ENCODE measurements around the gene OR2V2. TPM values are rescaled to one million over a fixed set of nuclear protein-coding genes. Genes with fewer than 3 reads are reported as not detected.

The OR2V2 gene
- polyA plus RNA-seq, 10 donors = 0.06 TPM; not detected in 9

- no peak for DNase-seq
These were observed 2.3 kb upstream of the OR2V2 start for GRCh38 chr5:181145133-181145532.

- no peak for DNase-seq
These were observed 2.0 kb downstream of the OR2V2 start for GRCh38 chr5:181149355-181149754.

GRCh38 chr5:181149806-181150733, 2.7 kb downstream of the OR2V2 start:
- DNase-seq = no peak

GRCh38 chr5:181151146-181151545, 3.8 kb downstream of the OR2V2 start:
- no peak for DNase-seq

DNA sequence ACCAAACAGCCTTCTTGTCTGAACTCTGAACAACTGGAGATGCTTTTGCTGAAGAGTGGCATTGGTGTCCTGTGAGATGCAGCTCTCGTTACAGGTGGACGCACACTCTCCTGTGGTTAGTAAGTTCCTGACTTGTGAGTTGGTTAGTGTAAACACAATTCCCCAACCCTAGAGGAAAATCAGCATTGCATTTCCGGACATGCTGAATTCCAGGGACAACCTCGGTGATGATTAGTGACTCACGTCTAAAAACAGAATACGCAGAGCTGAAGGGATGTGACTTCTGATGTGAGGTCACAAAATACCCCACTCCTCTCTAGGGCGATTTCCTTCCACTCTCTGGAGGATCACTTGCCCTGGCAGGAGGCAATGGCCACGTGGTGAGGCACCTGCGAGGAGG, 5.0 kb downstream of the OR2V2 start:
- DNase-seq = no peak

DNA sequence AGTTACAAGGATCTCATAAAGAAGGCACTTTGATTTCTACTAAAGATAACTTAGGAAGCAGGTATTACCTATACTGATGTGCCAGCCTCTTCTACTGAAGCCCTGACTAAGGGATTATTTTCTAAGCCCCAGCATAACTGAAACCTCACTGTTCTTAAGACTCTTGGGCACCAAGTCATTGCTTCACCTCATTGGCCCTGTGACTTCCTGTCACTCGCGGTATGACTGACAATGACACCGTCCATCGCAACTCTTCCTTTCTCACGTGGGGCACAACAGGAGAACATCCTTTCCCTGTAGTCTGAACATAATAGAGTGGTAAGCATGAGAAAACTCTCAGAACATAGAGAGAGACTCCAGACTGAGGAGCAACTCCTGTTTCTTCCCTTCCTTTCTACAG, 6.4 kb downstream of the OR2V2 start:
- no peak for DNase-seq

DNA sequence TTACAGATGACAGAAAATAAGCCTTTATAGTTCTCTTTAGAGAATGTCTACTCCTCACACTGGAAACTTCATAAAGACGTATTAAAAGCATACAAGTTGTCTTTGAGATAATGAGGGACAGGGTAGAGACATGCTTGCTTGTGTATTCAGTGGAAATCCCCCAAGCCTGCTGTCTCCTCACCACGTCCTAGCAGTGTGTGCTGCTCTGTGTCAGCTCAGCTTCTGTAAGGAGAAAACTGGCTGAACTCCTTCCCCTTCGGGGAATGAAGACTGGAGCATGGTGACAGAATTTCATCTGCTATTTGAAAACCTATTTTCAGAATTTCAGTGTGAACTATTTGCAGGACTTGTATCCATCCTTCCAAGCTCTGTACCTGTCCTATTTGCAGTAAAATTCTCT, 9.4 kb downstream of the OR2V2 start:
- DNase-seq = no peak

DNA sequence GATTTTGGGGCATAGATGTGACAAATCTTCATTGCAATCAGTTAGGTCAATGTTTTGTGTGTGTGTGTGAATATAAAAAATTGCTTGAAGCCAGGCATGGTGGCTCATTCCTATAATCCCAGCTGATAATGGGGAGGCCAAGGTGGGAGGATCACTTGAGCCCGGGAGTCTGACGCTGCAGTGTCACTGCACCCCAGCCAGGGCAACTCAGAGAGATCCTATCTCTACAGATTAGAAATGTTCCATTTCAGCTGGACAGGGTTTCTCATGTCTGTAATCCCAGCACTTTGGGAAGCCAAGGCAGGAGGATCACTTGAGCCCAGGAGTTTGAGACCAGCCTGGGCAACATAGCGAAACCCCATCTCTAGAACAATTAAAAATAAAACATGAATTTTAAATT, 11.5 kb downstream of the OR2V2 start:
- no peak for DNase-seq

GRCh38 chr5:181159286-181160151, 12.1 kb downstream of the OR2V2 start:
- DNase-seq = peak; percentile 72 to 87 (median 85)

GRCh38 chr5:181160152-181160754, 12.9 kb downstream of the OR2V2 start:
- DNase-seq = peak in 1 of 3 donors; percentile 36

DNA sequence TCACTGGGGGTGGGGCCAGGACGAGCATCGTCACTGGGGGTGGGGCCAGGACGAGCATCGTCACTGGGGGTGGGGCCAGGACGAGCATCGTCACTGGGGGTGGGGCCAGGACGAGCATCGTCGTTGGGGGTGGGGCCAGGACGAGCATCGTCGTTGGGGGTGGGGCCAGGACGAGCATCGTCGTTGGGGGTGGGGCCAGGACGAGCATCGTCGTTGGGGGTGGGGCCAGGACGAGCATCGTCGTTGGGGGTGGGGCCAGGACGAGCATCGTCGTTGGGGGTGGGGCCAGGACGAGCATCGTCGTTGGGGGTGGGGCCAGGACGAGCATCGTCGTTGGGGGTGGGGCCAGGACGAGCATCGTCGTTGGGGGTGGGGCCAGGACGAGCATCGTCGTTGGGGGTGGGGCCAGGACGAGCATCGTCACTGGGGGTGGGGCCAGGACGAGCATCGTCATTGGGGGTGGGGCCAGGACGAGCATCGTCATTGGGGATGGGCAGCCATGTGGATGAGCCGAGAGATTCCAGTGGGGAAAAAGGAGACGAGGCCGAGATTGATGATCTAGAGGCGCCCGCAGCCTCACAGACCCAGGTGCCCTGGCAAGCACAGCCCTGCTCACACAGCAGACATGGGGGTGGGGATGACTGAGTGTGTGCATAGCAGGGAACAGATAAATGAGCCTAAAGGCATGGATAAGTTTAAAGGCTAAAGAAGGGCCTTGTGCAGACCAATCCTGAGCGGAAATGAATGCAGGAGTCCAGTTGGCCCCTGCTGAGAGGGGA, 13.6 kb downstream of the OR2V2 start:
- peak in 2 of 3 donors; percentile 33 to 55 for DNase-seq

DNA sequence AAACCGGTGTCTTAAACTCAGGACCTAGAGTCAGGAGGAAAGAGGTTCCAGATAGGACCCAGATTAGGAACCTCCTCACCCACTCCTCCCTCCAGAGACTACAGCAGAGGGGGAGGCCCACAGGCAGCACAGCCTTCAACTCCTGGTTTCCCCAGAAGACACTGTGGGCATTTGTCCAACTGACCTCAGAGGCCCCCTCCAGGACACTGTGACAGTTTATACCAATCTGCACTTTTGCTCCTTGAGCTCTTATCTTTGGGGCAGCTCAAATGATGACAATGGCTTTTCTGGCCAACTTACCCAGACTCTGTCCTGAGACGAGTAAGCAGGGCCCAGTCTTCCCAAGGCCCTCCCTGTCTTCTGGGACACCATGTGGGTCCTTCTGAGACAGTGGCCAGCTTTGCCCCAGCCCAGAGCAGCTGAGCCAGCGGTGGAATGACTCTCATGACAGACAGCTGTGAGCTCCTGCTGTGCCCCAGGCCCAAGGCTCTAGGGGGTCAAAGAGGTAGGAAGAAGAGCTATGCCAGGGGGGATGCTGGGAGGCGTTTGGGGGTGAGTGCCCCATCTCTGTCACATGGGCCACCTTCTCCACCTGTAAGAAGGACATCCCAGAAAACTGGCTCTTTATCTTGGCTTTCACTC, 14.3 kb downstream of the OR2V2 start:
- DNase-seq = no peak

DNA sequence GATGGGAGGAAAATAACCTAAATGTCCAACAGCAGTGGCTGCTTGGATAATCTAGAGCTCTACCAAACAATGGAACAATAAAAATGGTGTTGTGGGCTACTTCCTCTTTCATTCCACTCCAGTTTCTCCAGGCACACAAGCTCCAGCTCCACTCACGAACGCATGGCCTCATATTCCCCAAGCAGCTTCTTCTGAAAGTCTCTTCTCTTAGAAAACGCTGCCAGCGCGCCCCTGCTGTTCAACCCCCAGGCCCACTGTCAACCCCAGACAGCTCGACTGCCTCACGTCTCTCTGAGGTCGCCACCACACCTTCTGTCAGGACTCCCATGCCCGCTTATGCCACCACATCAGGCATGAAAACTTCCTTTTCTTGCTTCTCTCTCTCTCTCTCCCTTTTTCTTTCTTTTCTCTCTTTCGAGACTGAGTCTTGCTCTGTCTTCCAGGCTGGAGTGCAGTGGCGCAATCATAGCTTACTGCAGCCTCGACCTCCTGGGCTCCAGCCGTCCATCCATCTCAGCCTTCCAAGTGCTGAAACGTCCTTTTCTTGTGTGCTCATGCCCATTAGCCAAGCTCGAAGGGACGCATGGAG, 16.2 kb downstream of the OR2V2 start:
- DNase-seq = no peak

DNA sequence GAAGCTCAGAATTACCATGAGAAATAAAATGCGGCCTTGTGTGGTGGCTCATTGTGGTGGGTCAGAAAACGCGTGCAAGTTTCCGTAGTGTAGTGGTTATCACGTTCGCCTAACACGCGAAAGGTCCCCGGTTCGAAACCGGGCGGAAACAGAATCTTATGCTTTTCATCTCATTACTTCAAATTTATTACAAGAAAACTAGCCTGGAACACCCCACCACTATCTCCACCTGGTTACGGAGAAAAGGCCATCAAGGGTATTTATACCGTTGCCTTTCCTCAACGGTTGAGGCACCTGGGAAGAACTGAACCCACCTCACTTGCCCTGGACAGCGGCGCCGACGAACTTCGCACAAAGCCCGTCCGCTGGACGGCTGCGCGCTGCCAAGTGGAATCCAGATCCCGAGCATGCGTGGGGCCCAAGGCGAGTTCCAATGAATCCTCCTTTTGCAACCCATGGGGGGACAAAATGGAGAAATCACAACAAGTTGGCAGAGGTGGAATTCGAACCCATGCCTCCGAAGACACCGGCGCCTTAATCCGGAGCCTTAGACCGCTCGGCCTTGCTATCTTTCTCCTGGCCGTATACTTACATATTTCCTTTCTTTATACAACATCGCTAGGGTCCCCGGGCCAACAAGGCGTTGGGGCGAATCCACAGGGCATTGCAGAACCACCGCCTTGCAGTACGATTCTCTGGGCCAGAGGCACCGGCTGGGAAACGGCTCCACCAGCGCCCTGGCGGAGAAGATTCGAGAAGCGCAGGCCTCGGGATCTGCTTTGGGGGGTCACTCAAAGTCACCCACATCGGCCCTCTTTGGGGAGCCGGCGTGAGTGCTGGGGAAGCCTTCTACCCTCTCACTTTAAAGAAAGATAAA, 16.9 kb downstream of the OR2V2 start:
- no peak for DNase-seq

GRCh38 chr5:181166812-181167733, 19.7 kb downstream of the OR2V2 start:
- DNase-seq = no peak

DNA sequence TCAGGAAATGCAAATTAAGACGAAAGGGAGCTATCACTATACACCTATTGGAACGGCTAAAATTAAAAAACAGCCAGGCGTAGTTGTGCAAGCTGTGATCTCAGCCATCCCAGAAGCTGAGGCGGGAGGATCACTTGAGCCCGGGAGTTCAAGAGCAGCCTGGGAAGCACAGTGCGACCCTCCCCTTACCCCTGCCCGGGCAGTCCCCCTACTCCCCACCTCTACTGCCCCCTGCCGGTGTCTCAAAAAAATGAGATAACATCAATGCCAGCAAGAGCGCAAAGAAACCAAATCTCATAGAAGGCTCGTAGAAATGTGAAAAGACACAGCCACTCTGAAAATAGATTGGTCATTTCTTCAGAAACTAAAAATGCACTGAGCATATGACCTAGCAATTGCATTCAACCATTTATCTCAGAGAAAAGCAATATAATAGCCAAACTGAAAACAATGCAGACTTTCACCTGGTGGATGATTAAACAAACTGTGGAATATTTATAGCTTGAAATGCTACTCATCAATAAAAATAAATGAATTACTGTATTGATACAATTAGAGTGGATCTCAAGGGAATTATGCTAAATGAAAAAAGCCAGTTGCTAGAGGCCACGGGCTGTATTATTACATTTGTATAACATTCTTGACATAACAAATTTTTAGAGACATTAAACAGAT, 20.6 kb downstream of the OR2V2 start:
- no peak for DNase-seq

DNA sequence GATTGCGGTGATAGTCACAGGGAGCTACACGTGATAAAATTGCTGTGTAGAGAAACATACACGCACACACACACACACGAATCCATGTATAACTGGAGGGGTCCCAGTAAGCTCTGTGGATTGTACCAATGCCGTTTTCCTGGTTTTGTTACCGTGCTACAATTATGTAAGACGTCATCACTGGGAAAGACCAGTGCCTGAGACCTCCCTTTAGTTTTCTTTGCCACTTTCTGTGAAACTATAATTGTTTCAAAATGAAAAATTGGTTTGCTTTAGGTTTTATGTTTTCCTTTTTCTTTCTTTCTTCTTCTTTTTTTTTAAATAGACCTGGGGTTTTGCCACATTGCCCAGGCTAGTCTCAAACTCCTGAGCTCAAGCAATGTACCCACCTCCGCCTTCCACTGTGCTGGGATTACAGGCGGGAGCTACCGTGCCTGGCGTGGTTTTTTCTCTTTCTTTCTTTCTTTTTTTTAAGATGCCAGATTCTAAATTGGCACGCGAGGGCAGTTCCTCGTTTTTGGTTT, 21.3 kb downstream of the OR2V2 start:
- no peak for DNase-seq
